HG03565 (cell line): ENCODE measurements around the gene ZNRF4.
"Not testable (repeated sequence)": the region's sequence is repeated elsewhere in the genome, so short reads cannot be mapped to it uniquely, and the experiment has no call there.

Source experiments
- ATAC-seq: cut with Tn5 transposase; IDR thresholded peaks from one replicate; pipeline ENCODE4 v1.9.1; 2021; ENCODE audit warnings: mild to moderate bottlenecking, moderate library complexity; ENCODE audit not compliant: unreplicated experiment

ZNRF4 gene, protein sequence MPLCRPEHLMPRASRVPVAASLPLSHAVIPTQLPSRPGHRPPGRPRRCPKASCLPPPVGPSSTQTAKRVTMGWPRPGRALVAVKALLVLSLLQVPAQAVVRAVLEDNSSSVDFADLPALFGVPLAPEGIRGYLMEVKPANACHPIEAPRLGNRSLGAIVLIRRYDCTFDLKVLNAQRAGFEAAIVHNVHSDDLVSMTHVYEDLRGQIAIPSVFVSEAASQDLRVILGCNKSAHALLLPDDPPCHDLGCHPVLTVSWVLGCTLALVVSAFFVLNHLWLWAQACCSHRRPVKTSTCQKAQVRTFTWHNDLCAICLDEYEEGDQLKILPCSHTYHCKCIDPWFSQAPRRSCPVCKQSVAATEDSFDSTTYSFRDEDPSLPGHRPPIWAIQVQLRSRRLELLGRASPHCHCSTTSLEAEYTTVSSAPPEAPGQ

DNA sequence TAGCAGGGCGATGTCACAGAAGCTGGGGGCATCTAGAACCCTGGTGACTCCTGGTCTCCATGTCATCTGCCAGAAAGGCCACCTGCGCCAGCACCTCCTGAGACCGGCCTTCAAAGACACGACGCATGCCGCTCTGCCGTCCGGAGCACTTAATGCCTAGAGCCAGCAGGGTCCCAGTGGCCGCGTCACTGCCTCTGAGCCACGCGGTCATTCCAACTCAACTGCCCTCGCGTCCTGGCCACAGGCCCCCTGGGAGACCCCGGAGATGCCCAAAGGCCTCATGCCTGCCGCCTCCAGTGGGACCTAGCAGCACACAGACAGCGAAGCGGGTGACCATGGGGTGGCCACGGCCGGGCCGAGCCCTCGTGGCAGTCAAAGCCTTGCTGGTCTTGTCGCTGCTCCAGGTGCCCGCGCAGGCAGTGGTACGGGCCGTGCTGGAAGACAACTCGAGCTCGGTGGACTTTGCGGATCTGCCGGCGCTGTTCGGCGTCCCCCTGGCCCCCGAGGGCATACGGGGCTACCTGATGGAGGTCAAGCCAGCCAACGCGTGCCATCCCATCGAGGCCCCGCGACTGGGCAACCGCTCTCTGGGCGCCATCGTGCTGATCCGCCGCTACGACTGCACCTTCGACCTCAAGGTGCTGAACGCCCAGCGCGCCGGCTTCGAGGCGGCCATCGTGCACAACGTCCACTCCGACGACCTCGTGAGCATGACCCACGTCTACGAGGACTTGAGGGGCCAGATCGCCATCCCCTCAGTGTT lies at the start of gene ZNRF4:
Gene ZNRF4 (plus strand): TSS at position 51 of the 763 bp plus-strand sequence. CDS start 75 bp downstream, at position 126.
- ATAC-seq, result no peak

DNA sequence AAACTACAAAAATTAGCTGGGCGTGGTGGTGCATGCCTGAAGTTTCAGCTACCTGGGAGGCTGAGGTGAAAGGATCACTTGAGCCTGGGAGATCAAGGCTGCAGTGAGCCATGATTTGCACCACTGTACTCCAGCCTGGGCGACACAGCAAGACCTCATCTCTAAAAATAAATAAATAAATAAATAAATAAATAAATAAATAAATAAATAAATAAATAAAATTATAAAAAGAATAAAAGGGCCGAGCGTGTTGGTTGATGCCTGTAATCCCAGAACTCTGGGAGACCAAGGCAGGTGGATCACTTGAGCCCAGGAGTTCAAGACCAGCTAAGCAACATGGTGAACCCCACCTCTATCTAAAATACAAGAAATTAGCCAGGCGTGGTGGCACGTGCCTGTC lies 49.0 kb upstream of the ZNRF4 start:
- not testable (repeated sequence) for ATAC-seq

DNA sequence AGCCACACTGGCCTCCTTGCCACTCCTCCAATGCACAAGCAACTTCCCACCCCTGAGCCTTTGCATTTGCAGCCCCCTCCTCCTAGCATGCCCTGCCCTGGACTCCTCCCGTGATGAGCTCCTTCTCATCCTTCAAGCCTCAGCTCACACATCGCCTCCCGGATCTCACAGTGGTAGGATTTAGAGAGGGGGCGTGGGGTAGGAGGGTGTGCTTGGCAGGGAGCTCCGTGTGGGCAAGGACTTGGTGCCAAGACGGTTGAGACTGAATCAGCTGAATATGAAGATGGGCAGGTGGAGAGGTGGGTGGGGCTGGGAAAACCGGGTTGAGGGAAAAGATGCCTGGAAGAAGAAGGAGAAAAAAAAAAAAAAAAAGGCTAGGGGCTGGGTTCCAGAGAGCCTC lies 48.4 kb upstream of the ZNRF4 start:
- no peak for ATAC-seq

DNA sequence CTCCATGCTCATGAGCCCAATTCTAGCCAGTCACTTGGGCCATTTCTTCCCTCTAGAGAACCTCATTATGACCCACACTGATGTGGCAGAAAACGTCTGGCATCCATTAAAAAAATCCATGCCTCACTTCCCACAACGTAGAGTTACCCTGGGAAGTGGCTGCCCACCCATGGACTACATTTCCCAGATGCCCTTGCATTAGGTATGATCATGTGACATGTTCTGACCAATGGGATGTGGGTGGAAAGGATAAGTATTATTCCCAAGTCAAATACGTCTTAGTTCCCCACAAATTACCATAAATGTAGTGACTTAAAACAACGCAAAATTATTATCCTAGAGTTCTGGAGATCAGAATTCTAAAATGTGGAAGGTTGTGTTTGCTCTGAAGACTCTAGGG lies 47.9 kb upstream of the ZNRF4 start:
- ATAC-seq, result no peak

DNA sequence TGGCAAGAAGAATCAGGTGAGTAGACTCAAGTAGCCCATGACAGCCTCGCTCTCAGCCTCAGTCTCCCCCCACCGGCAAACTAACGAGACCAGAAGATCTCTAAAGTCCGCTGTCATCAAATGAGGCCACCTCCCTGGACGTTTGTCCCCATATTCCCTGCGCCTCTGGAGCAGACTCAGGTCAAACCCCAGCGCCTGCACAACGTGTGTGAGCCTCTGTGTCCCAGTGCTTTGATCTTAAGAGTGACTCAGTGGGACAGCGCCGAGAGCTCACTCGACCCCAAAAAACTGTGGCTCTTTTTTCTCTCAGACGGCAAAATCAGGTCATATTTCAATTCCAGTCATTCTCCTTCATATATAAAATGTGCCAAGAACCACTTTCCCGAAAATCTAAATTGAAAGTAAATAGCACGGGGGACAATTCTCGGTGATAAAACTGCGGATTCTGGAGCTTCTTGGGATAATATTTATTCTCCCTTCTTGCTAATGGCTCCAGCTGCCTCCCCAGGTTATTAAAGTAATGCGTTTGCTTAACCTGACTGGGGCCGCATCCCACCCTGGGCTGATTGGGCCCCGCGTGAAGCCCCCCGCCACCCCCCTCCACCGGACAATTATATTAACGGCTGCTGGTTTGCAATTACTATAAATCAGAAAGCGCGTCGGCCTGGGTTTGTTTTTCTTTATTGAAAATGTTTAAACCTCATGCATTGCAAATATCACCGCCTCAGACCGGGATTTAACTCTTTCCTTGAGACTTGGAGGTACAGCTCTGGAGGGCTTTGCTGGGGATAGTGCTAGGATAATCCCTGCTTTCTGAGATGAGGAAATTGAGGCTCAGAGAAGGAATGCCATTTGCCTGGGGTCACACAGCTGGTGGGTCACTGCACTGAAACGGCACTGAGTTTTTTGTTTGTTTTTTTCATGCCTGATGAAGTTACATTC lies 37.5 kb upstream of the ZNRF4 start:
- ATAC-seq, result no peak

DNA sequence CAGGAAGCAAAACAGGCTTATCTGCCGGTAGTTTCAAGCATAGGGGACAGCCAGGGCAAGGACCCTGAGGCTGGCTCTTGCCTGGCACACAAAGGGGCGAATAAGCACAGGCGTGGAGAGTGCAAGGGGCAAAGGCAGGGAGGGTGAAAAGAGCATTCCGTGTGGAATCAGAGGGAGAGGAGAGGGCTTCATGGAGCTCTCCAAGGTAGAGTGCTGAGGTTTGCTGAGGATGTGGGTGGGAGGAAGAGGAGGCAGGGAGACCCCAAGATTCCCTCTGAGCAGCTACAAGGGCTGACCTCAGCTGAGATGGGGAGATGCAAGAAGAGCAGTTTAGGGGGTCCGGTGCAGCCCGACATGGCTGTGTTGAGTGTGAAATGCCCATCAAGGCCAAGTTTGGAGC lies 36.5 kb upstream of the ZNRF4 start:
- no peak for ATAC-seq

DNA sequence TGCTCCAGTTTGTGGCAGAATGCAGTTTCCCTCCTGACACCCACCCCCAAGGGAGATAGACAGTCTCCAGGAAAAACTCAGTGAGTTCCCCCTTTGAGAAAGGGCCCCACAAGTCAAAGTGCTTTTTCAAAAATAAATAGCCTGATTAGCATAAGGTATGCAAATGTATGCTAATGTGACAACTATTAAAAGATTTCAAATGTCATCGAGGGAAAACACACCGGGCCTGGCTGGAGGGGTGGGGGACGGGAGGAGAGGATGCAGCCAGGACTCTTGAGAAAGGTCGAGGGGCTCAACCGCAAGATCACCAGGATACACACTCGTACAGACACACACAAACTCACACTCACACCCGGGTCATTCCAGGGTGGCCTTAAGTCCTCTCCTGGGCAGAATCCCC lies 34.3 kb upstream of the ZNRF4 start:
- no peak for ATAC-seq

DNA sequence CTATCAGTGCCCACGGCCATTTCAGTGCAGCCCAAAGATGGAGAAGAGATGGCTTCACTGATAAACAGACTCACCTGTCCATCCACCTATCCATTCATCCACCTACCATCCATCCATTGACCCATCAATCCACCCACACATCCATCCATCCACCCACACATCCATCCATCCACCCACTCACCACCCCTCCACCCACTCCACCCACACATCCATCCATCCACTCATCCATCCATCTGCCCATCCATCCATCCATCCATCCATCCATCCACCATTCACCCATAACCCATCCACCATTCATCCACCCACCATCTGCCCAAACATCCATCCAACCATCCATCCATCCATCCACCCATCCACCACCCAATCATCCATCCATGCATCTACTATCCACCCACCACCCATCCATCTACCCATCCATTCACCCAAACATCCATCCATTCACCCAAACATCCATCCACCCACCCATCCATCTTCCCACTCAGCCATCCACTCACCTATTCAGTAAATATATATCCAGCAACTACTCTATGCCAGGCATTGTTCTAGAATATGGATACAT lies 31.6 kb upstream of the ZNRF4 start:
- ATAC-seq, result no peak

DNA sequence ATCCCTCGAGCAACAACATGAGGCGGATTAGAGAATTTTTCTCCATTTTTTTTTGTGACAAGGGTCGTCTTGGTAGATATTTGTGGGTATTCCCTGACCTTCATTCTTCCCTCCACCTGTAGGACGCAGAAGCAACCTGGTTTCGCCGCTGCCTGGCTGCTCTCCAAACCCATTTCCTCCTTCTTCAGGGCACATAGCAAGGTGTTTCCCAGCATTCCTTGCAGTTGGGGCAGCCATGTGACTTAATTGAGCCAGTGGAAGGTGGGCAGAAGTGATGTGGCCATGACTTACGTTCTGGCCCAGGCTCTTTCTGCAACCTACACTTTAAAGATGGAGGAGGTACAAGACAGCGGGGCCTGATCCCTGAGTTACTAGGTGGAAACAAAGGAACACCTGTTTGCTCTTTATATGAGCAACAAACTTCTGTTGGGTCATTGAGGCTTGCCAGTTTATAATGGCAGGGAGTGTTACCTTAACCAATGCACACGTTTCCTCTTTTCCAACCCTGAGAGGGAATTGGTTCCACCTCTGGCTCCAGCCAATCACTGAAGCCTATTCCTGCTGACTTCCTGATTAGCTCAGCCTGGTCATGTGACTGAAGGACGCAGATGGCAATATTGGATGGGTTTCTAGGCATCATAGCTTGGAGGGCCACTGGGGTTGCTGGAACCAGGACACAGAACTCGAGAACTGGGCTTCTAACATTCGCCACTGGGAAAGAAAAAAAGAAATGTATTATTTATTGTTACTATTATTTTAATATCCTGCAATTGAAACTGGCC lies 30.8 kb upstream of the ZNRF4 start:
- ATAC-seq, result no peak

DNA sequence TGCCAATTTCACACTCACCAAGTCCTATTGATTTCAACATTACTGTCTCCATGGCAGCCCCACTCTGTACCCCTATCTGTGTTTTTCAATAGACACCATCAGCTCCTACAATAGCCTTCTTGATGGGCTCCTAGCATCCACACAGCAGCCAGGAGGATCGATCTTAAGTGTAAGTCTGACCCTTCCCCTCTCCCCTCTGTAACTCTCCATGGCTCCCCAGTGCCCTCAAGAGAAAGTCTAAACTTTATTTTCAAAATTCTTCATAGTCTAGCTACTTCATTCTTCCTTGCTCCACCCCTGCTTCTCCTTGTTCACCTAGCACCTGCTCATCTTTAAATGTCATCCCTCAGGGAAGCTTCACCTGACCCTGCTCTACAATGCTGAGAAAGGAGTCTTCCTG lies 30.0 kb upstream of the ZNRF4 start:
- no peak for ATAC-seq

DNA sequence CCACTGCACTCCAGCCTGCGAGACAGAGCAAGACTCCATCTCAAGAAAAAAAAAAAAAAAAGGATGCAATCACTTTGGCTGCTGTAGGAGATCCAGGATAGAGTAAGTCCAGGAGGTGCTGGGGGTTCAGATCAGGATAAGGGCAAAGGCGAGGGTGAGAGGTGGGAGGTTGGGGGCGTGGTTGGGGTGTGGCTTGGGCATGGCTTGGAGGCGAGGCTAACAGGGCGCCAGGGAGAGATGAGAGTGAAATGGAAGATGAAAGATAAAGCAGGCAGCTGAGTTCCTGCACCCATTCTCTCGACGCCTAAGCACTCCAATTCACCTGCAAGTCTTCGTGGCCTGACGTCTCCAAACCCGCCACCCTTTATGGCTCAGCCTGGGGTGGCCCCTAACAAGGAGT lies 25.0 kb upstream of the ZNRF4 start:
- no peak for ATAC-seq

DNA sequence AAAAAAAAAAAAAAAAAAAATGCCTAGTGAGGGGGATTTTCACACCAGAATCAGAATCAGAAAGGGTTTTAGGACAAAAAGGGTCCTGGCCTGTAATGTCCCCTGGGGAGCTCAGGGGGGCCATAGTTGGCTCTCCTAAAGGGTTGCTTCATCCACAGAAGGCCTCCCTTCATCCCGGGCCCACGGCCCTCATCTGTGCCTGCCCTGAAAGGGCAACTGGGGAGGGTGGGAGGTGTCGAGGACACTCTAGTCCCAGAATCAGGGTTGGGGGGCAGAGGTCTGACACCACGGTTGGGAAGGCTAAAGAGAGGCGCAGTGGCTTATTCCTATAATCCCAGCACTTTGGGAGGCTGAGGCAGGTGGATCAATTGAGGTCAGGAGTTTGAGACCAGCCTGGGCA lies 22.5 kb upstream of the ZNRF4 start:
- no peak for ATAC-seq

DNA sequence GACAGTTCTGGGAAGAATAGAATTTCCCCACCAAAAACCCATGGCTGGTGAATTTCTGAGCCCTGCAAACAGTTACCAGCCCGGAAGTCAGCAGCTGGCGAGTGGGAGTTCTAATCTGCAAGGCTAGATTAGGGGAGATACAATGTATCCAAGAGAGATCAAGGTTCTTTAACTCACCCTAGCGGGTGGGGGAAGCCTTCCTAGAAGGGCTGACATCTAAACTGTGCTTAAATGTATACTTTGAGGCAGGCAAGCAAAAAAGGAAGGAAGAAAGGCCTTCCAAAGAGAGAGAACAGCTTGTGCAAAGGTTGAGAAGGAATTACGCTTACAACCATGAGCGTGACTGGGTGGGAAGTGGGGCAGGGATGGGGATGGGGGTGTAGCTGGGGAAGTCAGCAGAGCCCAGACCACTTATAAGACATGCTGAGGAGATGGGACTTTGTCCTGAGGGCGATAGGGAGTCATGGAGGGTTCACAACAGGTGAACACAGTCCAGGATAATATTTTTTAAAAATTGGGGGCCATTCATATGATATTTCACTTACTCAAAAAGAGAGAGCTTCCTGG lies 20.8 kb upstream of the ZNRF4 start:
- ATAC-seq, result no peak

DNA sequence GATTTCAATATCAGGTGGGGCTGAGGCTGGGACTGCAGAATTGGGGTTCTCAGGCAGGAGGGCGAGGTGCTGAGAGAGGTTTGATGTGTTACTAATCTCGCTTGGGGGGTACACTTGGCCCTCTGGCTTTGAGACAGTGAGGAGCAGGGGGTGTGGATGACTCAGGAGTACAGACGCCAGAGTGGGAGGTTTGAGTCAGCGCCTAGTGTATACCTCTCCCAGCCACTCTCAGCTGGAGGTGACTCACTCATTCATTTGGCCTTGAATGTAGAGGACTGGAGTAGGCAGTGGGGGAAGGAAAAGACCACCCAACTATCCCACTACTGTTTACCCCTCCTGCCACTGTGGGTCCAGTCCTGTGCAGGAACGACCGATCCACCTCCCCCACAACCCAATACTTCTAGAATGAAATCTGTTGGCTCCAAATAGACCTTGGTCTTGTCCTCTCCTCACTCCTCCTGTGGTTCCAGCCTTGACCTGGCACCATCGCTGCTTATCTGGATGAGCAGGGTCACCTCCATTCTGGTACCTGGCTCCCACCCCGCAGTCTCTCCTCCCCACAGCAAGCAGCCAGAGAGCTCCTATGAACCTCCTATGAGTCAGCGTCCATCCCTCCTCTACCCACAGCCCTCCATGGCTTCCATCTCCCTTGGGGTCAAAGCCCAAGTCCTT lies 20.1 kb upstream of the ZNRF4 start:
- ATAC-seq, result no peak

DNA sequence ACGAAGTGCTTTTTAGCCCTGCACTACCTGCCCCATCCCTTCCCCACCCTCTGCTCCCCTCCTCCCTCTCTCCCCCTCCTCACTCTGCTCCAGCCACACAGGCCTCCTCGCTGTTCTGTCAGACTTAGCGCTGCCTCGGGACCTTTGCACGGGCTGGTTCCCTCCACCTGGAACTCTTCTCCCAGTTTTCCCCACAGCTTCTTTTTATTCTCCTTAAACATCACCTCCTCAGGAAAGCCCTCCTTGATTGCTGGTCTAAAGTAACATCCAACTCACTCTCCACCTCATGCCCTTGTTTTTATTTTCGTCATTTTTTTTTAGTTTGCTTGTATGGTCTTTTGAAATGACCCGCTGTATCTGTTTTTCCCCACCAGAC lies 19.6 kb upstream of the ZNRF4 start:
- ATAC-seq, result no peak

DNA sequence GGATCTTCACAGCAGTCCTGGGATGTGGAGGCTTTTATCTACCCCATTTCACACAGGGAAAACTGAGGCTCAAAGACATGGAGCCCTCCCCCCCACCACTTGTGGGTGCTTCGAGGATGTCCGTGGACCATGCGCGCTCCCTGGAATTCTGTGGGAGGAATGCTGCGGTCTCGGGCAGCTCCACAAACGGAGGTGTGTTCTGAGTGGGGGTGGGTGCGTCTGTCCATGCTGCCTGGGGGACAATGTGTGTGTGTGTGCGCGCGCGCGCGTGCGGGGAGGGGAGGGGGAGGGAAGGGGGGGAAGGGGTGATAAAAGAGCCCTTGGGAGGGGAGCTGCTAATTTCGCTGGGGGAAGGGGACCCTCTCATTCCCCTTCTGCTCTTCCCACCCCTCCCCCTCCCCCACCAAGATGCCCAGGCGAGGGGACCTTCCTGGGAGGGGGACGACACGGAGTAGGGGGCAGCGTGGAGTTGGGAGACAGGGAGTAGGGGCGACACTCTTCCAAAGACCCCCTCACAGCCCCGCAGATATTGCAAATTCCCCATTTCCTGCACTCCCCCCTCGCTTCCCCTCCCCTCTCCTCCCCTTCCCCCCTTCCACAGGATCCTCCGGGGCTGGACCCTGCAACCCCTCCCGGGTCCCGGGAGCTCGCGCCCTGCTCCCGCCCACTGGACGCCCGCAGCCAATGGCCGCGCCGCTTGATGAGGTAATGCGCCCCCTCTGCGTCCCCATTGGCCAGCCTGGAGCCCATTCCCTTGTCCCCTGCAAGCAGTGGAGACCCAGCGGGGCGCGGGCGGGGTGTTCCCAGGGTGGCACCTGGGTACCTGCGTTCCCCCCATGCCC lies 18.9 kb upstream of the ZNRF4 start:
- no peak for ATAC-seq

DNA sequence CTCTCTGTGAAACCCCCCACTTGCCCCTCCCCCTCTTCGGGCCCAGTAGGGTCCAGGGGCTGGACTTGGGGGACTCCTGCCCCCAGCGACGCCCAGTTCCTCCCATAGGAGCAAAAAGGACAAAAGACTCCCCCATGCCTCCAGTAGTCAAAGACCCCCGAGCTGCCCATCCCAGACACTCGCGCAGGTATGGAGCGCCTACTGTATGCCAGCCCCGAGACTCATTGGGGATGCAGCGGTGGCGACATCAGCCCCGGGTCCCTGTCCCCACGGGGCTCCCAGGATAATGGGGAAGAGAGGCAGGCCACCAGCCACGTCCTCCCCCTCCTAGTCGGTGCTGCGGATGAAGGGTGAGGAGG lies 18.3 kb upstream of the ZNRF4 start:
- no peak for ATAC-seq

DNA sequence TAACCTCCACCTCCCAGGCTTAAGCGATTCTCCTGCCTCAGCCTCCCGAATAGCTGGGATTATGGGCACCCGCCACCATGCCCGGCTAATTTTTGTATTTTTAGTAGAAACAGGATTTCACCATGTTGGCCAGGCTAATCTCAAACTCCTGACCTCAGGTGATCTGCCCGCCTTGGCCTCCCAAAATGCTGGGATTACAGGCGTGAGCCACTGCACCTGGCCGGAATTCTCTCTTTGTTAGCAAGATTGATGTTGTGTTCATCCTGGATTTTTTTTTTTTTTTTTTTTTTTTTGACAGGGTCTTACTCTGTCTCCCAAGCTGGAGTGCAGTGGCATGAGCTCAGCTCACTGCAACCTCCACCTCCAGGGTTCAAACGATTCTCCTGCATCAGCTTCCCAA lies 16.5 kb upstream of the ZNRF4 start:
- ATAC-seq, result not testable (repeated sequence)
